K562 (cell line): ENCODE measurements around the gene DUSP28. TPM values are rescaled to one million over a fixed set of nuclear protein-coding genes. Genes with fewer than 3 reads are reported as not detected.

ENCODE experiments used
- ATAC-seq: fragments of 200-7000 bp; cut with Tn5 transposase; 3 replicates; pipeline ENCODE4 v1.9.1; 2020; ENCODE audit warnings: moderate library complexity
- BruUV-seq: library from RNA; stranded (reverse); fragments of 400-500 nt; replicated peaks from 2 replicates; lab custom pipeline; 2021; lab: Mats Ljungman, UMichigan
- CTCF ChIA-PET: fragments of 300-600 bp; formaldehyde crosslinking; extraction: SDS; loops from one replicate; lab custom pipeline; 2021; ENCODE audit warnings: low intra/inter-chr PET ratio; lab: Yijun Ruan, JAX
- POLR2A ChIA-PET: fragments of 300-600, 350-650 bp; sonication (Branson Sonifier 250); formaldehyde crosslinking; extraction: SDS; loops from one replicate; lab custom pipeline; 2021; ENCODE audit warnings: antibody characterized with exemption, inconsistent platforms; lab: Yijun Ruan, JAX
- DNase-seq, 4 experiments: peaks; one replicate each; pipeline versions ENCODE4 v3.0.0 to v3.0.0-alpha.2; 2011 to 2018; ENCODE audit warnings: low spot score in 3 of 4, mixed read lengths in 3 of 4; ENCODE audit errors: extremely low read depth in 1 of 4
- FAIRE-seq: peaks from 2 replicates; lab custom pipeline; 2011; peaks lifted over from hg19 to GRCh38; lab: Jason Lieb, UNC
- H2AFZ ChIP-seq: 2 replicates; pipeline ENCODE4 v1.6.0; 2011; ENCODE audit warnings: low read depth, low read length, control low read depth, inconsistent platforms
- H3K27ac ChIP-seq: fragments of 200-600 bp; 3 replicates; pipeline ENCODE4 v1.8.0; 2011; ENCODE audit warnings: low read depth, mild to moderate bottlenecking, control low read depth, inconsistent platforms, low read length, moderate library complexity, mixed read lengths; ENCODE audit errors: extremely low read depth
- H3K27me3 ChIP-seq, 2 experiments: fragments of 300-600 bp in 1 of 2; 2 replicates in 1 of 2; 3 replicates in 1 of 2; pipeline versions ENCODE4 v1.6.0 to v1.8.0; 2011; ENCODE audit warnings: inconsistent platforms in 2 of 2, low read length in 2 of 2, mild to moderate bottlenecking in 1 of 2, mixed read lengths in 1 of 2, moderate library complexity in 1 of 2; ENCODE audit not compliant: control insufficient read depth in 2 of 2, insufficient read depth in 2 of 2
- H3K36me3 ChIP-seq: fragments of 300-600 bp; 3 replicates; pipeline ENCODE4 v1.8.0; 2011; ENCODE audit warnings: mild to moderate bottlenecking, low read length, inconsistent platforms; ENCODE audit not compliant: control insufficient read depth, insufficient read depth
- H3K4me1 ChIP-seq, 2 experiments: fragments of 200-600 bp in 1 of 2; replicated peaks in 1 of 2; 2 replicates in 1 of 2; 3 replicates in 1 of 2; pipeline versions ENCODE4 v1.5.1 to v1.8.0; 2011; ENCODE audit warnings: inconsistent platforms in 2 of 2, low read length in 2 of 2, mild to moderate bottlenecking in 1 of 2, mixed read lengths in 1 of 2, moderate library complexity in 1 of 2; ENCODE audit not compliant: control insufficient read depth in 2 of 2, insufficient read depth in 2 of 2
- H3K4me2 ChIP-seq: 2 replicates; pipeline ENCODE4 v1.6.1; 2011; ENCODE audit warnings: low read length, control low read depth, inconsistent platforms, mixed read lengths; ENCODE audit not compliant: insufficient read depth
- H3K4me3 ChIP-seq: fragments of 200-600 bp; sonication (generic), shearing (Covaris generic); 2 replicates; pipeline ENCODE4 v1.5.1; 2016; ENCODE audit warnings: control low read depth, inconsistent platforms
- H3K79me2 ChIP-seq: fragments of 200-600 bp; 3 replicates; pipeline ENCODE4 v1.8.0; 2011; ENCODE audit warnings: low read length, inconsistent platforms; ENCODE audit not compliant: control insufficient read depth, insufficient read depth
- H3K9ac ChIP-seq, 2 experiments: 2 replicates each; pipeline versions ENCODE4 v1.6.0 to v1.6.1; 2011; ENCODE audit warnings: low read depth in 2 of 2, low read length in 2 of 2, control low read depth in 1 of 2, inconsistent platforms in 1 of 2, mild to moderate bottlenecking in 1 of 2, mixed read lengths in 1 of 2; ENCODE audit not compliant: insufficient read depth in 1 of 2
- H3K9me1 ChIP-seq: one replicate; pipeline ENCODE4 v1.6.0; 2011; ENCODE audit warnings: inconsistent platforms, mild to moderate bottlenecking, low read length, moderate library complexity; ENCODE audit not compliant: control insufficient read depth, insufficient read depth
- H3K9me3 ChIP-seq: replicated peaks from 2 replicates; pipeline ENCODE4 v1.5.1; 2011; ENCODE audit warnings: low read depth, low read length, inconsistent platforms; ENCODE audit not compliant: control insufficient read depth, insufficient read depth
- H4K20me1 ChIP-seq: replicated peaks from 2 replicates; pipeline ENCODE4 v1.6.1; 2011; ENCODE audit warnings: low read length, inconsistent platforms, mixed read lengths; ENCODE audit not compliant: control insufficient read depth, insufficient read depth
- CHCHD3 ChIP-seq: fragments of 250-450 bp; sonication (Bioruptor Pico); IDR thresholded peaks from 2 replicates; pipeline ENCODE4 v2.1.2; 2022; ENCODE audit warnings: mild to moderate bottlenecking
- GTF2F1 ChIP-seq: IDR thresholded peaks from 2 replicates; pipeline ENCODE4 v1.6.1; 2011; ENCODE audit warnings: low read depth, low read length, improper control_type of control experiment
- MED1 ChIP-seq: sonication (generic); formaldehyde crosslinking; IDR thresholded peaks from 2 replicates; pipeline ENCODE4 v1.8.1; 2023; ENCODE audit warnings: missing genetic modification reagents, borderline replicate concordance
- PHF21A ChIP-seq: fragments of 450-650 bp; IDR thresholded peaks from 2 replicates; pipeline ENCODE4 v1.6.1; 2017; ENCODE audit warnings: low read depth, borderline replicate concordance
- PTTG1 ChIP-seq: fragments of 450-650 bp; IDR thresholded peaks from 2 replicates; pipeline ENCODE4 v1.6.1; 2016; ENCODE audit warnings: low read depth, mild to moderate bottlenecking, missing genetic modification characterization, missing compliant biosample characterization
- RB1 ChIP-seq: fragments of 450-650 bp; IDR thresholded peaks from 2 replicates; pipeline ENCODE4 v1.6.1; 2017; ENCODE audit warnings: low read depth, mild to moderate bottlenecking
- SMAD4 ChIP-seq: fragments of 250-450 bp; sonication (Bioruptor Pico); conservative IDR thresholded peaks from 2 replicates; pipeline ENCODE4 v1.8.0; 2021; ENCODE audit warnings: inconsistent platforms, mild to moderate bottlenecking, moderate library complexity
- SOX6 ChIP-seq: fragments of 450-650 bp; IDR thresholded peaks from 2 replicates; pipeline ENCODE4 v1.6.1; 2014; ENCODE audit warnings: mild to moderate bottlenecking
- TSC22D4 ChIP-seq: fragments of 450-650 bp; IDR thresholded peaks from 2 replicates; pipeline ENCODE4 v1.6.1; 2016; ENCODE audit warnings: missing genetic modification characterization, missing biosample characterization, control low read depth
- ZBED1 ChIP-seq: IDR thresholded peaks from 2 replicates; pipeline ENCODE4 v1.6.1; 2014
- ZNF175 ChIP-seq: fragments of 200-800 bp; sonication (Bioruptor generic); IDR thresholded peaks from 2 replicates; pipeline ENCODE4 v1.6.1; 2016; ENCODE audit warnings: low read depth, mild to moderate bottlenecking, missing genetic modification characterization, missing compliant biosample characterization
- ZNF408 ChIP-seq: fragments of 250-450 bp; sonication (Bioruptor Pico); IDR thresholded peaks from 2 replicates; pipeline ENCODE4 v1.4.0; 2020; ENCODE audit warnings: low read depth, mild to moderate bottlenecking, moderate library complexity
- WGBS: fragments of 100-300 bp; shearing (Covaris generic); methylation state at CpG from one replicate; pipeline ENCODE4 v1.1.6; 2016; ENCODE audit warnings: low coverage, mixed read lengths; ENCODE audit not compliant: insufficient coverage; ENCODE audit errors: missing lambda C conversion rate; 5-methylcytosine and 5-hydroxymethylcytosine counted together
- in situ Hi-C: fragments of 300-500 bp; cut with MboI; formaldehyde crosslinking; loops from 4 replicates; pipeline ENCODE4 v1.15.0; 2018; ENCODE audit warnings: inconsistent platforms, mixed read lengths
- intact Hi-C: fragments of 100-400 bp; cut with micrococcal nuclease; formaldehyde crosslinking; loops from 2 replicates; pipeline ENCODE4 v1.14.2; 2022
- polyA plus RNA-seq, 8 experiments: library from polyadenylated mRNA; depleted of rRNA in 4 of 8; stranded (reverse) in 5 of 8; unstranded in 3 of 8; fragments of >200 nt; fragmentation: Nextera tagmentation in 2 of 8; fragmentation: Illumina TruSeq in 1 of 8; extraction: Ambion mirVana in 2 of 8; extraction: Trizol in 1 of 8; gene quantifications; 2 replicates each; pipeline versions ENCODE4 v1.2.1 to v1.2.3, GENCODE V29; 2011 to 2014; ENCODE audit warnings: inconsistent platforms in 1 of 8, missing spikeins in 1 of 8
- total RNA-seq, 7 experiments: library from RNA; depleted of rRNA in 6 of 7; stranded (reverse); fragments of >200 nt in 6 of 7; fragmentation: Illumina TruSeq in 2 of 7; extraction: Trizol in 2 of 7; gene quantifications; 2 replicates each; pipeline versions ENCODE4 v1.2.1 to v1.2.3, GENCODE V29; 2011 to 2021; ENCODE audit warnings: low replicate concordance in 1 of 7
- TF ChIP-seq, protein P1 (sequence below): sonication (generic); formaldehyde crosslinking; IDR thresholded peaks from 2 replicates; pipeline ENCODE4 v1.8.0; 2023; ENCODE audit warnings: missing genetic modification reagents, mild to moderate bottlenecking, borderline replicate concordance
- TF ChIP-seq, protein P2 (sequence below): fragments of 250-450 bp; sonication (Bioruptor Pico); IDR thresholded peaks from 2 replicates; pipeline ENCODE4 v1.4.0; 2020; ENCODE audit warnings: mild to moderate bottlenecking, moderate library complexity
- TF ChIP-seq, protein P3 (sequence below): fragments of 450-650 bp; formaldehyde crosslinking; IDR thresholded peaks from 2 replicates; pipeline ENCODE4 v1.4.0; 2020; ENCODE audit warnings: mild to moderate bottlenecking, moderate library complexity

DUSP28 gene
- total and polyA plus RNA-seq, 9 of the 15 experiments (the other 6 are each of a cell fraction or from before 2014, with no cell fraction given), result 2.8 to 8.1 (median 4.2) TPM

DNA sequence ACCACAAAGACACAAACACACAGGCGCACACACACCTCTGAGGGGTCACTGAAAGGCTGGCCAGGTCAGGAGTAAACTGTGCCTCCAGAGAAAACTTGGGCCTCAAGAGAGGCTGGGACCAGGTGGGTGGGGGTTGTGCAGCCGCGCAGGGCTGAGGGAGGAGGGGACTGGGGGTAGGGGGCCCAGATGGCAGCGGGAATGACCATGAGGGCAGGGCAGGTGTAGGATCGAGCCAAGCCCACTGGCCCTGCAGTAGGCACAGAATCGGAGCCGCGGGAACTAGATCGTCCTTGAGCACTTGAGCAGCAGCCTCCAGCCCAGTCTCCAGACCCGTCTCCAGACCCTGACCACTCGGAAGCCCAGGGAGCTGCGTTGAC is 39.2 kb upstream of the DUSP28 start:
- POLR2A ChIA-PET, result no interaction called here
- no TSS peak for BruUV-seq
- TF ChIP-seq ZNF175 (CRISPR knock-in tag) (no peak), ZBED1 (no peak), TSC22D4 (no peak), RB1 (no peak), ZNF408 (no peak), PTTG1 (tag) (no peak), PHF21A (no peak), SMAD4 (CRISPR knock-in tag) (no peak), CHCHD3 (CRISPR knock-in tag) (no peak), SOX6 (no peak), GTF2F1 (no peak), MED1 (no peak)
- TF ChIP-seq, protein P1, sequence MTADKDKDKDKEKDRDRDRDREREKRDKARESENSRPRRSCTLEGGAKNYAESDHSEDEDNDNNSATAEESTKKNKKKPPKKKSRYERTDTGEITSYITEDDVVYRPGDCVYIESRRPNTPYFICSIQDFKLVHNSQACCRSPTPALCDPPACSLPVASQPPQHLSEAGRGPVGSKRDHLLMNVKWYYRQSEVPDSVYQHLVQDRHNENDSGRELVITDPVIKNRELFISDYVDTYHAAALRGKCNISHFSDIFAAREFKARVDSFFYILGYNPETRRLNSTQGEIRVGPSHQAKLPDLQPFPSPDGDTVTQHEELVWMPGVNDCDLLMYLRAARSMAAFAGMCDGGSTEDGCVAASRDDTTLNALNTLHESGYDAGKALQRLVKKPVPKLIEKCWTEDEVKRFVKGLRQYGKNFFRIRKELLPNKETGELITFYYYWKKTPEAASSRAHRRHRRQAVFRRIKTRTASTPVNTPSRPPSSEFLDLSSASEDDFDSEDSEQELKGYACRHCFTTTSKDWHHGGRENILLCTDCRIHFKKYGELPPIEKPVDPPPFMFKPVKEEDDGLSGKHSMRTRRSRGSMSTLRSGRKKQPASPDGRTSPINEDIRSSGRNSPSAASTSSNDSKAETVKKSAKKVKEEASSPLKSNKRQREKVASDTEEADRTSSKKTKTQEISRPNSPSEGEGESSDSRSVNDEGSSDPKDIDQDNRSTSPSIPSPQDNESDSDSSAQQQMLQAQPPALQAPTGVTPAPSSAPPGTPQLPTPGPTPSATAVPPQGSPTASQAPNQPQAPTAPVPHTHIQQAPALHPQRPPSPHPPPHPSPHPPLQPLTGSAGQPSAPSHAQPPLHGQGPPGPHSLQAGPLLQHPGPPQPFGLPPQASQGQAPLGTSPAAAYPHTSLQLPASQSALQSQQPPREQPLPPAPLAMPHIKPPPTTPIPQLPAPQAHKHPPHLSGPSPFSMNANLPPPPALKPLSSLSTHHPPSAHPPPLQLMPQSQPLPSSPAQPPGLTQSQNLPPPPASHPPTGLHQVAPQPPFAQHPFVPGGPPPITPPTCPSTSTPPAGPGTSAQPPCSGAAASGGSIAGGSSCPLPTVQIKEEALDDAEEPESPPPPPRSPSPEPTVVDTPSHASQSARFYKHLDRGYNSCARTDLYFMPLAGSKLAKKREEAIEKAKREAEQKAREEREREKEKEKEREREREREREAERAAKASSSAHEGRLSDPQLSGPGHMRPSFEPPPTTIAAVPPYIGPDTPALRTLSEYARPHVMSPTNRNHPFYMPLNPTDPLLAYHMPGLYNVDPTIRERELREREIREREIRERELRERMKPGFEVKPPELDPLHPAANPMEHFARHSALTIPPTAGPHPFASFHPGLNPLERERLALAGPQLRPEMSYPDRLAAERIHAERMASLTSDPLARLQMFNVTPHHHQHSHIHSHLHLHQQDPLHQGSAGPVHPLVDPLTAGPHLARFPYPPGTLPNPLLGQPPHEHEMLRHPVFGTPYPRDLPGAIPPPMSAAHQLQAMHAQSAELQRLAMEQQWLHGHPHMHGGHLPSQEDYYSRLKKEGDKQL (CRISPR knock-in tag), result no peak
- TF ChIP-seq, protein P2, sequence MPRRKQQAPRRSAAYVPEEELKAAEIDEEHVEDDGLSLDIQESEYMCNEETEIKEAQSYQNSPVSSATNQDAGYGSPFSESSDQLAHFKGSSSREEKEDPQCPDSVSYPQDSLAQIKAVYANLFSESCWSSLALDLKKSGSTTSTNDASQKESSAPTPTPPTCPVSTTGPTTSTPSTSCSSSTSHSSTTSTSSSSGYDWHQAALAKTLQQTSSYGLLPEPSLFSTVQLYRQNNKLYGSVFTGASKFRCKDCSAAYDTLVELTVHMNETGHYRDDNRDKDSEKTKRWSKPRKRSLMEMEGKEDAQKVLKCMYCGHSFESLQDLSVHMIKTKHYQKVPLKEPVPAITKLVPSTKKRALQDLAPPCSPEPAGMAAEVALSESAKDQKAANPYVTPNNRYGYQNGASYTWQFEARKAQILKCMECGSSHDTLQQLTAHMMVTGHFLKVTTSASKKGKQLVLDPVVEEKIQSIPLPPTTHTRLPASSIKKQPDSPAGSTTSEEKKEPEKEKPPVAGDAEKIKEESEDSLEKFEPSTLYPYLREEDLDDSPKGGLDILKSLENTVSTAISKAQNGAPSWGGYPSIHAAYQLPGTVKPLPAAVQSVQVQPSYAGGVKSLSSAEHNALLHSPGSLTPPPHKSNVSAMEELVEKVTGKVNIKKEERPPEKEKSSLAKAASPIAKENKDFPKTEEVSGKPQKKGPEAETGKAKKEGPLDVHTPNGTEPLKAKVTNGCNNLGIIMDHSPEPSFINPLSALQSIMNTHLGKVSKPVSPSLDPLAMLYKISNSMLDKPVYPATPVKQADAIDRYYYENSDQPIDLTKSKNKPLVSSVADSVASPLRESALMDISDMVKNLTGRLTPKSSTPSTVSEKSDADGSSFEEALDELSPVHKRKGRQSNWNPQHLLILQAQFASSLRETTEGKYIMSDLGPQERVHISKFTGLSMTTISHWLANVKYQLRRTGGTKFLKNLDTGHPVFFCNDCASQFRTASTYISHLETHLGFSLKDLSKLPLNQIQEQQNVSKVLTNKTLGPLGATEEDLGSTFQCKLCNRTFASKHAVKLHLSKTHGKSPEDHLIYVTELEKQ (CRISPR knock-in tag), result no peak
- TF ChIP-seq, protein P3, sequence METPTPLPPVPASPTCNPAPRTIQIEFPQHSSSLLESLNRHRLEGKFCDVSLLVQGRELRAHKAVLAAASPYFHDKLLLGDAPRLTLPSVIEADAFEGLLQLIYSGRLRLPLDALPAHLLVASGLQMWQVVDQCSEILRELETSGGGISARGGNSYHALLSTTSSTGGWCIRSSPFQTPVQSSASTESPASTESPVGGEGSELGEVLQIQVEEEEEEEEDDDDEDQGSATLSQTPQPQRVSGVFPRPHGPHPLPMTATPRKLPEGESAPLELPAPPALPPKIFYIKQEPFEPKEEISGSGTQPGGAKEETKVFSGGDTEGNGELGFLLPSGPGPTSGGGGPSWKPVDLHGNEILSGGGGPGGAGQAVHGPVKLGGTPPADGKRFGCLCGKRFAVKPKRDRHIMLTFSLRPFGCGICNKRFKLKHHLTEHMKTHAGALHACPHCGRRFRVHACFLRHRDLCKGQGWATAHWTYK, result no peak

More for the DNA sequence above, 39.2 kb upstream of the DUSP28 start:
- no peaks in the 10 kb centered on the region for H4K20me1 ChIP-seq
- no peaks in the 10 kb centered on the region for H3K27me3 ChIP-seq
- ATAC-seq (no peak), DNase-seq (no peak), FAIRE-seq (no peak)
- peaks cover 14% of the 10 kb centered on the region for H3K9me3 ChIP-seq
- no peaks in the 10 kb centered on the region for H3K4me1 ChIP-seq
- peaks cover 39% of the 10 kb centered on the region; the same call in 2 of the 3 replicates for H3K36me3 ChIP-seq
- no peaks in the 10 kb centered on the region for H3K9me1 ChIP-seq
- no peak overlapping the region for H3K9ac ChIP-seq
- in situ Hi-C loops (no loop called here), intact Hi-C loops (no loop called here)
- H3K79me2 ChIP-seq, result no peaks in the 10 kb centered on the region
- H2AFZ ChIP-seq, result no peak overlapping the region
- CTCF ChIA-PET, result no interaction called here
- no peak overlapping the region for H3K27ac ChIP-seq
- no peak overlapping the region for H3K4me2 ChIP-seq
- no CpG with 5 or more reads among the region's 12 CpGs for WGBS
- H3K4me3 ChIP-seq, result no peak overlapping the region
